Measurements from ENCODE around the gene RIPK4. TPM values are rescaled to one million over a fixed set of nuclear protein-coding genes. Genes with fewer than 3 reads are reported as not detected.
A peak's percentile ranks its signal among the peaks of the same experiment; 100 is the strongest.

The RIPK4 gene
- total RNA-seq, 1 experiment from 2014 or later = 20.1 TPM

DNA sequence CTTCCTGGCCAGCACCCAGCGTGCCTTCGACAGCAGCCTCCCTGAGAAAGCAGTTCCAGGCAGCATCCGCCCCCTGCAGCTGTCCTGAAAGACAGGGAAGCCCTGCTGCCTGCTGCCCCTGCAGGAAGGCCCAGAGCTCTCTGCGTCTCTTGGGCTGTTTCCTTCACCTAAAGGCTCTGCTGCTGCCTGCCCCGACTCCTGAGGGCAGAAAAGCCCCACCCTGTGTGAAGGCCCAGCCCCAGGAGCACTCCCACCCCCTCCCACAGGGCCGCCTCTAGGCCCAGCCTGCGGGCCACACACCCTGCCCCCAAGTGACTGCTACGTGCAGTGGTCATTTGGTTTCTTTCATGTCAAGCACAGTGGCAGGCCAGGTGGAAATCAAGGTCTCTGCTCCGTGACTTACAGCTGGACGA lies 12.4 kb downstream of the RIPK4 start:
- ATAC-seq (peak; percentile 40), DNase-seq (ENCODE audit: low spot score) (peak; percentile 45)
- no peaks in the 10 kb centered on the region for H3K9me3 Mint-ChIP-seq
- peaks cover 24% of the 10 kb centered on the region for H3K36me3 Mint-ChIP-seq
- TF ChIP-seq, protein P1, sequence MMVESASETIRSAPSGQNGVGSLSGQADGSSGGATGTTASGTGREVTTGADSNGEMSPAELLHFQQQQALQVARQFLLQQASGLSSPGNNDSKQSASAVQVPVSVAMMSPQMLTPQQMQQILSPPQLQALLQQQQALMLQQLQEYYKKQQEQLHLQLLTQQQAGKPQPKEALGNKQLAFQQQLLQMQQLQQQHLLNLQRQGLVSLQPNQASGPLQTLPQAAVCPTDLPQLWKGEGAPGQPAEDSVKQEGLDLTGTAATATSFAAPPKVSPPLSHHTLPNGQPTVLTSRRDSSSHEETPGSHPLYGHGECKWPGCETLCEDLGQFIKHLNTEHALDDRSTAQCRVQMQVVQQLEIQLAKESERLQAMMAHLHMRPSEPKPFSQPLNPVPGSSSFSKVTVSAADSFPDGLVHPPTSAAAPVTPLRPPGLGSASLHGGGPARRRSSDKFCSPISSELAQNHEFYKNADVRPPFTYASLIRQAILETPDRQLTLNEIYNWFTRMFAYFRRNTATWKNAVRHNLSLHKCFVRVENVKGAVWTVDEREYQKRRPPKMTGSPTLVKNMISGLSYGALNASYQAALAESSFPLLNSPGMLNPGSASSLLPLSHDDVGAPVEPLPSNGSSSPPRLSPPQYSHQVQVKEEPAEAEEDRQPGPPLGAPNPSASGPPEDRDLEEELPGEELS (CRISPR knock-in tag; IDR thresholded peaks at IDR 0.05) = 0 out of 2 replicates have a peak, but pooled peaks have one; percentile 15
- TF ChIP-seq, protein P2, sequence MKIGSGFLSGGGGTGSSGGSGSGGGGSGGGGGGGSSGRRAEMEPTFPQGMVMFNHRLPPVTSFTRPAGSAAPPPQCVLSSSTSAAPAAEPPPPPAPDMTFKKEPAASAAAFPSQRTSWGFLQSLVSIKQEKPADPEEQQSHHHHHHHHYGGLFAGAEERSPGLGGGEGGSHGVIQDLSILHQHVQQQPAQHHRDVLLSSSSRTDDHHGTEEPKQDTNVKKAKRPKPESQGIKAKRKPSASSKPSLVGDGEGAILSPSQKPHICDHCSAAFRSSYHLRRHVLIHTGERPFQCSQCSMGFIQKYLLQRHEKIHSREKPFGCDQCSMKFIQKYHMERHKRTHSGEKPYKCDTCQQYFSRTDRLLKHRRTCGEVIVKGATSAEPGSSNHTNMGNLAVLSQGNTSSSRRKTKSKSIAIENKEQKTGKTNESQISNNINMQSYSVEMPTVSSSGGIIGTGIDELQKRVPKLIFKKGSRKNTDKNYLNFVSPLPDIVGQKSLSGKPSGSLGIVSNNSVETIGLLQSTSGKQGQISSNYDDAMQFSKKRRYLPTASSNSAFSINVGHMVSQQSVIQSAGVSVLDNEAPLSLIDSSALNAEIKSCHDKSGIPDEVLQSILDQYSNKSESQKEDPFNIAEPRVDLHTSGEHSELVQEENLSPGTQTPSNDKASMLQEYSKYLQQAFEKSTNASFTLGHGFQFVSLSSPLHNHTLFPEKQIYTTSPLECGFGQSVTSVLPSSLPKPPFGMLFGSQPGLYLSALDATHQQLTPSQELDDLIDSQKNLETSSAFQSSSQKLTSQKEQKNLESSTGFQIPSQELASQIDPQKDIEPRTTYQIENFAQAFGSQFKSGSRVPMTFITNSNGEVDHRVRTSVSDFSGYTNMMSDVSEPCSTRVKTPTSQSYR (CRISPR knock-in tag; IDR thresholded peaks at IDR 0.05) = no peak
- peak; percentile 84 for TF ChIP-seq ZNF423 (CRISPR knock-in tag; IDR thresholded peaks at IDR 0.05)
- 0 out of 2 replicates have a peak overlapping the region, but pooled peaks have one; percentile 21 for H3K27ac Mint-ChIP-seq
- ChIA-PET POLR2A (interaction anchor here (0.7 kb wide), 1 partner anchor 21 kb away, joined by 3 read pairs; no protein-coding TSS in a partner anchor), CTCF (interaction anchor here (0.5 to 7.3 kb wide), 8 partner anchors 8 to 142 kb away, joined by 3 to 49 read pairs (median 8); no protein-coding TSS in a partner anchor)
- H3K27me3 Mint-ChIP-seq (ENCODE audit: low read depth) = no peaks in the 10 kb centered on the region; the same call in 1 of the 2 replicates
- H3K4me3 Mint-ChIP-seq = 0 out of 2 replicates have a peak overlapping the region, but pooled peaks have one; percentile 27
- H3K4me1 Mint-ChIP-seq = peaks cover 67% of the 10 kb centered on the region

DNA sequence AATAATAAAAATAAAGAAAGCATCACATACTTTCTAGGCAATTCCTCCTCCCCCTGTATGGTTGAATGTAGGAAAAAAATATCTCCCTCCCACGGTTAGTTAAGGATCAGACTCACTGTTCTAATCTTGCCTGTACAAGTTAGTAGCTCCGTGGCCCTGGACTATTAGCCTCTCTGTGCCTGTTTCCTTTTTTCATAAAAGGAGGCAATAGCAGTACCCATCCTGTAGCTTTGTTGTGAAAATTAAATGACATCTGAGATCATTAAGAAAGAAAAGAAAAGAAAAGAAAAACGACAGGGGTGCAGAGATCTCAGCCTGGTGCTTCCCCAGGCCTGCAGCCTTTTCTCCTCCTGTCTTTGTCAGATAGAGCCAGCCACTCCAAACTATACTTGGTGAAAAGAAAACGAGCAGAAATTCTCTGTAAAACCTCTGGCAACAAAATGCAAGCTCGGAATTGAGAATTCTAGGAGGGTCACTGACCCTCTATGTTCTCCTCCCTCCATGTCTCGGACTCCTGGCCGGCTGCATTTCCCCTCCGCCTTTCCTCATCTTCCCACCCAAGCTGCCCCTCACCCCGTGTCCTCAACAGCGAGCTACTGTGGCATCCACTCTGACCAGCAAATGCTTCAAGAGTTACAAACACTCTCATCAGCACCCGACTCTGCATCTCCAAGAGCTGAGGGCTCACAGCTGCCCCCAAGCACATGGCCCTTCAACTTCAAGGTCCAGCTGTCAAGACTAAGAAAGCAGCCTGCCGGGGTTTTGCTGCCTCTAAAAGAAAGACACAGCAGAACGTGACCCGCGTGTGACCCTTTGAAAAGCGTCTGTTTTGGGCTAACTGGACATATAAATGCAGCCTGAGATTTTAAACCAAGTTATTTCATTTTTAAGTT lies 13.6 kb downstream of the RIPK4 start:
- POLR2A ChIA-PET = interaction anchor here (0.6 to 1.7 kb wide), 2 partner anchors 8 to 1913 kb away, joined by 3 to 6 read pairs; no protein-coding TSS in a partner anchor
- ATAC-seq (no peak), DNase-seq (ENCODE audit: low spot score) (no peak)
- CTCF ChIA-PET = interaction anchor here (1.1 to 7.3 kb wide), 7 partner anchors 9 to 141 kb away, joined by 3 to 49 read pairs (median 7); no protein-coding TSS in a partner anchor
- Mint-ChIP-seq H3K9me3 (no peaks in the 10 kb centered on the region), H3K27me3 (ENCODE audit: low read depth) (no peaks in the 10 kb centered on the region; the same call in 1 of the 2 replicates), H3K36me3 (peaks cover 30% of the 10 kb centered on the region), H3K27ac (no peak overlapping the region), H3K4me1 (peaks cover 56% of the 10 kb centered on the region), H3K4me3 (peak overlapping the region; percentile 32)
- TF ChIP-seq, protein P3, sequence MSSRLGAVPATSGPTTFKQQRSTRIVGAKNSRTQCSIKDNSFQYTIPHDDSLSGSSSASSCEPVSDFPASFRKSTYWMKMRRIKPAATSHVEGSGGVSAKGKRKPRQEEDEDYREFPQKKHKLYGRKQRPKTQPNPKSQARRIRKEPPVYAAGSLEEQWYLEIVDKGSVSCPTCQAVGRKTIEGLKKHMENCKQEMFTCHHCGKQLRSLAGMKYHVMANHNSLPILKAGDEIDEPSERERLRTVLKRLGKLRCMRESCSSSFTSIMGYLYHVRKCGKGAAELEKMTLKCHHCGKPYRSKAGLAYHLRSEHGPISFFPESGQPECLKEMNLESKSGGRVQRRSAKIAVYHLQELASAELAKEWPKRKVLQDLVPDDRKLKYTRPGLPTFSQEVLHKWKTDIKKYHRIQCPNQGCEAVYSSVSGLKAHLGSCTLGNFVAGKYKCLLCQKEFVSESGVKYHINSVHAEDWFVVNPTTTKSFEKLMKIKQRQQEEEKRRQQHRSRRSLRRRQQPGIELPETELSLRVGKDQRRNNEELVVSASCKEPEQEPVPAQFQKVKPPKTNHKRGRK (CRISPR knock-in tag; IDR thresholded peaks at IDR 0.05; ENCODE audit: borderline replicate concordance) = no peak

DNA sequence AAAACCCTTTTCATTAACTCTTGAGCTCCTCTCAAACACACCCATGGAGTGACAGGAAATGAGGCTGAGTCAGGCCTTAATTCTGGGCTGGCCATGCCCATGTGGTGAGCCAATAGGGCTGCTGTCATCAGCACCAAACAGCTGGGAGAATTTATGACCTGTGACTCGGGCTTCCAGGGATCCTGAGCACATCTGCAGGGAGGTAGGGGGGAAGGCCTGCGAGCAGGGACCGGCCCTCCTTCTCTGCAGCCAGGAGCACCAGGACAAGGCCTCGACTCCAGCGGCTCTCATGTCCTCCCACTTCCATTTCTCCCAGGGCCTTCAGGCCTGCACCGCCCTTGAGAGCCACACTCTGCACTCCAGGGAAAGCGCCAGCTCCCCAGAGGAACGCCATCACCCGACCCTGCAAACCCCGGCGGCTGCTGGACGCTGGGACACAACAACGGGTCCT lies 14.6 kb downstream of the RIPK4 start:
- Mint-ChIP-seq H3K4me3 (no peak overlapping the region), H3K9me3 (no peaks in the 10 kb centered on the region), H3K27ac (no peak overlapping the region), H3K4me1 (peaks cover 53% of the 10 kb centered on the region), H3K36me3 (peaks cover 36% of the 10 kb centered on the region), H3K27me3 (ENCODE audit: low read depth) (no peaks in the 10 kb centered on the region; the same call in 1 of the 2 replicates)
- no peak for TF ChIP-seq MYBL2 (CRISPR knock-in tag; IDR thresholded peaks at IDR 0.05)
- no peak for TF ChIP-seq FOXK1 (CRISPR knock-in tag; IDR thresholded peaks at IDR 0.05)
- TF ChIP-seq ZNF263 (CRISPR knock-in tag; IDR thresholded peaks at IDR 0.05; ENCODE audit: low read depth) = no peak
- no peak for TF ChIP-seq ZNF121 (CRISPR knock-in tag; IDR thresholded peaks at IDR 0.05)
- TF ChIP-seq ZNF317 (CRISPR knock-in tag; IDR thresholded peaks at IDR 0.05; ENCODE audit: borderline replicate concordance, low read depth) = no peak
- no peak for TF ChIP-seq ESRRA (CRISPR knock-in tag; IDR thresholded peaks at IDR 0.05; ENCODE audit: borderline replicate concordance)
- TF ChIP-seq, protein P4, sequence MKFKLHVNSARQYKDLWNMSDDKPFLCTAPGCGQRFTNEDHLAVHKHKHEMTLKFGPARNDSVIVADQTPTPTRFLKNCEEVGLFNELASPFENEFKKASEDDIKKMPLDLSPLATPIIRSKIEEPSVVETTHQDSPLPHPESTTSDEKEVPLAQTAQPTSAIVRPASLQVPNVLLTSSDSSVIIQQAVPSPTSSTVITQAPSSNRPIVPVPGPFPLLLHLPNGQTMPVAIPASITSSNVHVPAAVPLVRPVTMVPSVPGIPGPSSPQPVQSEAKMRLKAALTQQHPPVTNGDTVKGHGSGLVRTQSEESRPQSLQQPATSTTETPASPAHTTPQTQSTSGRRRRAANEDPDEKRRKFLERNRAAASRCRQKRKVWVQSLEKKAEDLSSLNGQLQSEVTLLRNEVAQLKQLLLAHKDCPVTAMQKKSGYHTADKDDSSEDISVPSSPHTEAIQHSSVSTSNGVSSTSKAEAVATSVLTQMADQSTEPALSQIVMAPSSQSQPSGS (CRISPR knock-in tag; IDR thresholded peaks at IDR 0.05; ENCODE audit: borderline replicate concordance, low read depth) = no peak
- no peak for TF ChIP-seq JAZF1 (CRISPR knock-in tag; IDR thresholded peaks at IDR 0.05)
- POLR2A ChIA-PET = interaction anchor here (0.8 to 1.7 kb wide), 2 partner anchors 9 to 15 kb away, joined by 4 to 6 read pairs; no protein-coding TSS in a partner anchor
- no peak; the same call in 1 of the 2 replicates for ATAC-seq
- DNase-seq (ENCODE audit: low spot score) = no peak
- CTCF ChIA-PET = interaction anchor here (0.6 to 7.3 kb wide), 6 partner anchors 10 to 412 kb away, joined by 3 to 49 read pairs (median 12); no protein-coding TSS in a partner anchor
